Peyer's patch (tissue), 4 donors: Measurements from ENCODE around the gene SNX9. TPM values are rescaled to one million over a fixed set of nuclear protein-coding genes. Genes with fewer than 3 reads are reported as not detected.
A peak's percentile ranks its signal among the peaks of the same experiment; 100 is the strongest.

ENCODE experiments used
- DNase-seq, 3 donors: peaks; one replicate each; pipeline ENCODE4 v3.0.0-alpha.2; 2017 to 2019
- H3K27ac ChIP-seq, 4 donors: fragments of 200-600 bp; sonication (generic); one replicate each; pipeline ENCODE4 v1.5.1; 2016 to 2019
- H3K27me3 ChIP-seq, 2 donors: fragments of 200-600 bp; sonication (generic); one replicate each; pipeline ENCODE4 v1.5.1; 2019
- H3K36me3 ChIP-seq, 3 donors: fragments of 200-600 bp; sonication (generic); one replicate each; pipeline ENCODE4 v1.5.1; 2016 to 2019
- H3K4me1 ChIP-seq, 4 donors: fragments of 200-600 bp; sonication (generic); one replicate each; pipeline ENCODE4 v1.5.1; 2016 to 2019
- H3K4me3 ChIP-seq, 4 donors: fragments of 200-600 bp; sonication (generic); 1 replicate in 3 of 4; 2 replicates in 1 of 4; pipeline ENCODE4 v1.5.1; 2016 to 2019; ENCODE audit warnings: mild to moderate bottlenecking in 1 of 4
- H3K9me3 ChIP-seq, 4 donors: fragments of 200-600 bp; sonication (generic); one replicate each; pipeline ENCODE4 v1.5.1; 2016 to 2019; ENCODE audit warnings: mild to moderate bottlenecking in 1 of 4
- CTCF ChIP-seq, 6 experiments: fragments of 450-650 bp in 4 of 6; fragments of 200-600 bp in 2 of 6; sonication (generic) in 1 of 6; IDR thresholded peaks; one replicate each; pipeline ENCODE4 v1.5.1; 2017 to 2019; ENCODE audit warnings: antibody characterized with exemption in 6 of 6, mild to moderate bottlenecking in 3 of 6, moderate library complexity in 1 of 6
- POLR2A ChIP-seq, 2 donors: fragments of 450-650 bp; IDR thresholded peaks; one replicate each; pipeline ENCODE4 v1.5.1; 2017; ENCODE audit warnings: antibody characterized with exemption in 2 of 2, mild to moderate bottlenecking in 2 of 2, moderate library complexity in 2 of 2
- total RNA-seq, 4 donors: library from RNA; depleted of rRNA; stranded (reverse); fragments of >200 nt; gene quantifications; one replicate each; pipeline ENCODE4 v1.1.0, GENCODE V29; 2016

SNX9 gene
- total RNA-seq, 4 donors from 2014 or later = 49.8 to 59.1 (median 52.5) TPM

- peaks cover 0 to 68% (median 0%) of the 10 kb centered on the region in 3 donors for H3K36me3 ChIP-seq
- H3K4me1 ChIP-seq = peaks cover 0 to 2% (median 0%) of the 10 kb centered on the region in 4 donors
- no peak for TF ChIP-seq POLR2A (IDR thresholded peaks at IDR 0.05)
- TF ChIP-seq CTCF (IDR thresholded peaks at IDR 0.05) = no peak
- H3K27ac ChIP-seq = no peak overlapping the region
- no peaks in the 10 kb centered on the region for H3K27me3 ChIP-seq
- DNase-seq = no peak
- H3K9me3 ChIP-seq = no peaks in the 10 kb centered on the region
- no peak overlapping the region for H3K4me3 ChIP-seq
Measured at GRCh38 chr6:157906537-157907061, 83.6 kb downstream of the SNX9 start.

- TF ChIP-seq POLR2A (IDR thresholded peaks at IDR 0.05) = no peak
- no peak for TF ChIP-seq CTCF (IDR thresholded peaks at IDR 0.05)
- Histone ChIP-seq H3K27ac (no peak overlapping the region), H3K36me3 (peaks cover 0 to 57% (median 0%) of the 10 kb centered on the region in 3 donors)
Measured at GRCh38 chr6:157907651-157908050, 84.6 kb downstream of the SNX9 start.

GRCh38 chr6:157908369-157909281 lies 85.6 kb downstream of the SNX9 start:
- Histone ChIP-seq H3K4me1 (peaks cover 0 to 3% (median 0%) of the 10 kb centered on the region in 4 donors), H3K9me3 (no peaks in the 10 kb centered on the region), H3K36me3 (peaks cover 0 to 52% (median 0%) of the 10 kb centered on the region in 3 donors), H3K27ac (peak overlapping the region in 1 of 4 donors; percentile 46), H3K4me3 (no peak overlapping the region), H3K27me3 (no peaks in the 10 kb centered on the region)
- TF ChIP-seq CTCF (IDR thresholded peaks at IDR 0.05) = no peak
- no peak for DNase-seq

More at GRCh38 chr6:157907651-157908050, 84.6 kb downstream of the SNX9 start:
- no peak overlapping the region for H3K4me3 ChIP-seq
- no peaks in the 10 kb centered on the region for H3K9me3 ChIP-seq
- peaks cover 0 to 3% (median 0%) of the 10 kb centered on the region in 4 donors for H3K4me1 ChIP-seq
- no peak for DNase-seq
- H3K27me3 ChIP-seq = no peaks in the 10 kb centered on the region

GRCh38 chr6:157909282-157909664 lies 86.2 kb downstream of the SNX9 start:
- H3K4me3 ChIP-seq = no peak overlapping the region
- H3K9me3 ChIP-seq = no peaks in the 10 kb centered on the region
- peaks cover 0 to 56% (median 0%) of the 10 kb centered on the region in 3 donors for H3K36me3 ChIP-seq
- H3K27me3 ChIP-seq = no peaks in the 10 kb centered on the region
- no peak overlapping the region for H3K27ac ChIP-seq
- TF ChIP-seq POLR2A (IDR thresholded peaks at IDR 0.05) = no peak
- no peak for TF ChIP-seq CTCF (IDR thresholded peaks at IDR 0.05)
- peaks cover 0 to 3% (median 0%) of the 10 kb centered on the region in 4 donors for H3K4me1 ChIP-seq
- no peak for DNase-seq

GRCh38 chr6:157911278-157911677 lies 88.2 kb downstream of the SNX9 start:
- peaks cover 0 to 3% (median 0%) of the 10 kb centered on the region in 4 donors for H3K4me1 ChIP-seq
- TF ChIP-seq POLR2A (IDR thresholded peaks at IDR 0.05) = no peak
- peak in 1 of 6 experiments; percentile 19 for TF ChIP-seq CTCF (IDR thresholded peaks at IDR 0.05)
- DNase-seq = no peak
- H3K36me3 ChIP-seq = peaks cover 0 to 53% (median 0%) of the 10 kb centered on the region in 3 donors
- H3K27ac ChIP-seq = no peak overlapping the region
- H3K4me3 ChIP-seq = no peak overlapping the region
- no peaks in the 10 kb centered on the region for H3K9me3 ChIP-seq
- H3K27me3 ChIP-seq = no peaks in the 10 kb centered on the region
